Esophagus muscularis mucosa (tissue), 4 donors: ENCODE results near the gene ZNF185. TPM values are rescaled to one million over a fixed set of nuclear protein-coding genes. Genes with fewer than 3 reads are reported as not detected.

Experiments
- DNase-seq: peaks from one replicate; pipeline ENCODE4 v3.0.0-alpha.2; 2017; ENCODE audit errors: extremely low spot score
- H3K27ac ChIP-seq, 4 donors: fragments of 200-600 bp; sonication (generic); replicated peaks in 1 of 4; 1 replicate in 3 of 4; 2 replicates in 1 of 4; pipeline ENCODE4 v1.5.1; 2016 to 2019; ENCODE audit warnings: mild to moderate bottlenecking in 1 of 4
- H3K27me3 ChIP-seq, 4 donors: fragments of 200-600 bp; sonication (generic); one replicate each; pipeline versions ENCODE4 v1.5.1 to v1.6.0; 2016 to 2019
- H3K36me3 ChIP-seq, 4 donors: fragments of 200-600 bp; sonication (generic); one replicate each; pipeline ENCODE4 v1.5.1; 2016 to 2019
- H3K4me1 ChIP-seq, 4 donors: fragments of 200-600 bp; sonication (generic); one replicate each; pipeline ENCODE4 v1.5.1; 2016 to 2019
- H3K4me3 ChIP-seq, 4 donors: fragments of 200-600 bp; sonication (generic); 1 replicate in 2 of 4; 2 replicates in 2 of 4; pipeline ENCODE4 v1.5.1; 2016 to 2019; ENCODE audit warnings: mild to moderate bottlenecking in 4 of 4, moderate library complexity in 1 of 4
- H3K9me3 ChIP-seq, 4 donors: fragments of 200-600 bp; sonication (generic); 1 replicate in 3 of 4; 2 replicates in 1 of 4; pipeline ENCODE4 v1.5.1; 2016 to 2019
- CTCF ChIP-seq, 3 experiments: fragments of 200-600 bp in 2 of 3; fragments of 450-650 bp in 1 of 3; sonication (generic) in 2 of 3; IDR thresholded peaks; one replicate each; pipeline ENCODE4 v1.5.1; 2017 to 2019; ENCODE audit warnings: antibody characterized with exemption in 3 of 3, mild to moderate bottlenecking in 2 of 3, moderate library complexity in 1 of 3
- EP300 ChIP-seq: sonication (generic); formaldehyde crosslinking; IDR thresholded peaks from one replicate; pipeline ENCODE4 v1.6.1; 2017; ENCODE audit warnings: antibody characterized with exemption
- POLR2A ChIP-seq: fragments of 450-650 bp; IDR thresholded peaks from one replicate; pipeline ENCODE4 v1.6.1; 2017; ENCODE audit warnings: antibody characterized with exemption, moderate library complexity, mild to moderate bottlenecking, low read depth
- POLR2AphosphoS5 ChIP-seq, 2 donors: sonication (generic); formaldehyde crosslinking; IDR thresholded peaks; one replicate each; pipeline ENCODE4 v1.6.1; 2017; ENCODE audit warnings: antibody characterized with exemption in 2 of 2
- WGBS: methylation state at CpG from one replicate; pipeline ENCODE4 v1.1.5; 2018; 5-methylcytosine and 5-hydroxymethylcytosine counted together
- intact Hi-C: fragments of 100-400 bp; cut with DNase I; formaldehyde crosslinking; loops from one replicate; pipeline ENCODE4 v1.15.1; 2023
- total RNA-seq, 4 donors: library from RNA; depleted of rRNA; stranded (reverse); fragments of >200 nt; gene quantifications; one replicate each; pipeline versions ENCODE4 v1.1.0 to v1.2.1, GENCODE V29; 2016

The ZNF185 gene
- 1 to 10 TPM; 2.5 to 3.7 (median 3.0) TPM for total RNA-seq

DNA sequence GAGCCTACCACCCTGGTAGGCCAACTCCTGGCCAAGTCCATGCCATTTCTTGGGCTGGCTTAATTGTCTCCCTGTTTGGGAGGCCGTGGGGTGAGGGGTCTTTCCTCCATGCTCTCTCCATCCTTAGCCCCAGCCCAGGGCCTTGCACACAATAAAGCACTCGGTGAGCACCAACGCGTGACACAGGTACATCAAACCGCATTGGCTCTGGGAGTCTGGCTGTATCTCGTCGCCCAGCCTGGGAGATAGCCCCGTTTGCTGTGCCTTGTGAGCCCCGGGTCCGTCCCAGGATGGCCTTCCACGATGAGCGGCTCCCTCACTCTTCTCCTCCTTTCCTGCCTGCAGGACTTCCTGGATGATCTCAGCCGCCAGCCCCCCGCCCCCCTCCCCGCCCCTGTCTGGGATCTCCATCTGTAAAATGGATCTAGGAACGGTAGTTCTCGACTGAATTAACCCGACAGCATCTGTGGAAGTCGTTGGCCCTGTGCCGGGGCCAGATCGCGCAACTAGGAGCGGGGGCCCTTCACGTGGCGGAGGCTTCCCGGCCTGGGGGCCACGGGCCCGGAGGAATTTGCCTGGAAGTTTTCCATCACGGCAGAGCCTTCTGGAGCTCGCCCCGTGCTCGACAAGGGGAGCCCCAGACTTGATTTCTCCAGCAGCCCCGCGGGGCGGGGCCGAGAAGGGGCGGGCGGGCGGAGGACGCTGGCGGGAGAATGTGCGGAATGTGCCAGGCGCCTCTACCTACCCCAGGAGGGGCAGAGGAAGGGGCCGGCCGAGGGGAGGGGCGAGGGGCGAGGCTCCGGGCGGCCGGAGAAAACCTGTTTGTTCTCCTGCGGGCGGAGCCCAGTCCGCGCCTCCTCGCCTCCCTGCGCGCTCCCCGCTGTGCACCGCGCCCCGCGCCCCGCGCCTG is at the start of gene ZNF185:
TSS of gene ZNF185 (plus strand) at position 846 of the 910 bp plus-strand sequence. CDS start 16,423 bp downstream, outside the sequence.
- TF ChIP-seq CTCF (IDR thresholded peaks at IDR 0.05) (no peak), POLR2AphosphoS5 (IDR thresholded peaks at IDR 0.05) (no peak), POLR2A (no peak), EP300 (no peak)
- no peak within 1 kb of the TSS for H3K27ac ChIP-seq
- no peak for DNase-seq
- H3K36me3 ChIP-seq = no peaks in the 10 kb centered on the region
- H3K9me3 ChIP-seq = no peaks in the 10 kb centered on the region
- H3K27me3 ChIP-seq = peaks cover 0 to 11% (median 2%) of the 10 kb centered on the region in 4 donors
- WGBS = 37% methylated on average over 20 of the region's 64 CpGs
- H3K4me3 ChIP-seq = peak within 1 kb of the TSS; percentile 41 to 51 (median 44)
- peaks cover 0 to 9% (median 7%) of the 10 kb centered on the region in 4 donors for H3K4me1 ChIP-seq
- intact Hi-C loops = no loop called here

DNA sequence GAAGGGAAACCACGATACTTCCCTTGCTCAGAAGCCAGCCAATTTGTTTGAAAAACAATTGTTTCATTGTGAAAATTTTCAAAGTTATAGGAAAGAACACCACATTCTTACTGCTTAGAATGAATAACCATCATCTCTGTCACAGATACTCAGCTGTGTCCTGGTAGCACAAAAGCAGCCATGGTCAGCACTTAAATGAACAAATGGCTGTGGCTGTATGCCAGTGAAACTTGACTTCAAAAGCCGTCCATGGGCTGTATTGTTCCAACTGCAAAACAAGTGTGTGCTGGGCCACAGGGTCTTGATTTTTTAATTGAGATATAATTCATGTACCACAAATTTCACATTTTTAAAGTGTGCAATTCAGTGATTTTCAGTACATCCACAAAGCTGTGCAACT is 47.4 kb upstream of the ZNF185 start:
- intact Hi-C loops = no loop called here
- Histone ChIP-seq H3K4me1 (no peaks in the 10 kb centered on the region), H3K9me3 (no peaks in the 10 kb centered on the region), H3K27me3 (no peaks in the 10 kb centered on the region), H3K27ac (no peak overlapping the region), H3K36me3 (peaks cover 0 to 63% (median 17%) of the 10 kb centered on the region in 4 donors), H3K4me3 (no peak overlapping the region)
- WGBS = 63% methylated on average over 2 of the region's 2 CpGs
- TF ChIP-seq EP300 (no peak), POLR2AphosphoS5 (IDR thresholded peaks at IDR 0.05) (no peak), CTCF (IDR thresholded peaks at IDR 0.05) (no peak), POLR2A (no peak)
- no peak for DNase-seq

DNA sequence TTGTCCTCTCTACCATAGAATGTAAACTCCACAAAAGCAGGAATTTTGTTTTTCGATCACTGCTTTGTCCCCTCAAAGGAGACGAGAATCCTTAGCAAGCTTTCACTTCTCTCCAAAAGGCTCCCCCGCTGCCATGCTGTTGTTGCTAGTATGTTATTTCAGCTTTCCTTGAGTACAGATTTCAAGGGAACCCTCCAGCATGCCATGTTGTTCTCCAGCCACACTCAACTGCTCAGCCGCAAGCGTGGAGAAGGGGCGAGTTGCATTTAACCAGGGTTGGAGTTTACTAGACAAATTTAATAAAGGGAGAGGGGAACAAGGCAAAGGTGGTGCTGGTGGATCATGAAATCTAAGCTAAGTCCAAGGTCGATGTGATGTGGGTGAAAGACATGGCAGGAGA is 43.9 kb upstream of the ZNF185 start:
- intact Hi-C loops = no loop called here
- Histone ChIP-seq H3K4me3 (no peak overlapping the region), H3K4me1 (no peaks in the 10 kb centered on the region), H3K27ac (no peak overlapping the region), H3K36me3 (peaks cover 0 to 60% (median 13%) of the 10 kb centered on the region in 4 donors), H3K9me3 (no peaks in the 10 kb centered on the region), H3K27me3 (no peaks in the 10 kb centered on the region)
- TF ChIP-seq POLR2AphosphoS5 (IDR thresholded peaks at IDR 0.05) (no peak), CTCF (IDR thresholded peaks at IDR 0.05) (no peak), EP300 (no peak), POLR2A (no peak)
- DNase-seq = no peak
- 91% methylated on average over 7 of the region's 7 CpGs for WGBS

GRCh38 chrX:152861116-152861515 is 36.8 kb upstream of the ZNF185 start:
- H3K4me1 ChIP-seq = no peaks in the 10 kb centered on the region
- H3K36me3 ChIP-seq = peaks cover 0 to 59% (median 24%) of the 10 kb centered on the region in 4 donors

More at GRCh38 chrX:152861116-152861515, 36.8 kb upstream of the ZNF185 start:
- DNase-seq = no peak
- intact Hi-C loops = no loop called here
- TF ChIP-seq POLR2A = no peak
- no peak for TF ChIP-seq EP300
- TF ChIP-seq CTCF (IDR thresholded peaks at IDR 0.05) = no peak
- no peak for TF ChIP-seq POLR2AphosphoS5 (IDR thresholded peaks at IDR 0.05)
- no peaks in the 10 kb centered on the region for H3K27me3 ChIP-seq
- H3K9me3 ChIP-seq = no peaks in the 10 kb centered on the region
- no peak overlapping the region for H3K4me3 ChIP-seq
- H3K27ac ChIP-seq = no peak overlapping the region
- WGBS = 70% methylated on average over 3 of the region's 3 CpGs
